ENCODE data around the gene ZNF414. TPM values are rescaled to one million over a fixed set of nuclear protein-coding genes. Genes with fewer than 3 reads are reported as not detected.

The ZNF414 gene
- total and polyA plus RNA-seq, 2 of the 4 experiments (the other 2 are of a cell fraction), result 3.2 to 14.2 TPM

DNA sequence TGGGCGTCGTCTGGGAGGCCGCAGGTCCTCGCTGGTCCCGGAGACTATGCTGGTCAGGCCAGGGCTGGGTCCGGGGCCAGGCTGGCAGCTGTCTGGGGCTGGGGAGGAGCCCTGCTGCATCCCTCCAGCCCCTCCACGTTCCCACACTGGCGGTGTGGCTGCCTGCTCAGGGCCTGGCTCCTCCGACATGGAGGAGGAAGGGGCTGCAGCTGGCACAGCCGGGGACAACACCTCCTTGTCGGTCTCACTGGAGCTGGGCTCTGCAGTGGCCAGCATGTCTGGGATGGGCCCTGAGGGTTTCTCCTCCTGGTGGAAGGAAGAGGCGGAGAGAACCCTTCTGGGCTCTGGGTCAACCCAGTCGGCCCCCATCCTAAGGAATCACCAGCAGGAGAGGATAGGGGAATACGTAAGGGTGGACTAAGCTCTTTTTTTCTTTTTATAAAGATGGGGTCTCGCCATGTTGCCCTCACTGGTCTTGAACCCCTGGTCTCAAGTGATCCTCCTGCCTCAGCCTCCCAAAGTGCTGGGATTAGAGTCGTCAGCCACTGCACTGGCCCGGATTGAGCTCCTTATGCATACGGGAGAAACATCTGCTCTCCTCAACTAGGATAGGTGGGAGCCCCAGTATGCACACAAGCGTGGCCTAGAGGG lies 806 bp downstream of the ZNF414 start:
- Histone ChIP-seq H3K56ac (ENCODE audit: extremely low read depth, insufficient read depth, low read length) (peak overlapping the region; percentile 19; the same call in 1 of the 2 replicates), H3K27me3 (ENCODE audit: control insufficient read depth, insufficient read depth, low read length) (no peaks in the 10 kb centered on the region), H4K8ac (ENCODE audit: low read depth in 2 of 2, low read length in 2 of 2) (peak overlapping the region; percentile 72 to 79), H2BK15ac (ENCODE audit: low read depth, low read length) (no peak overlapping the region; the same call in 2 of the 3 replicates), H3K27ac (ENCODE audit: insufficient read depth, low read length) (peak overlapping the region; percentile 78), H2BK20ac (ENCODE audit: low read depth, low read length) (no peak overlapping the region), H3K4me3 (ENCODE audit: insufficient read depth, low read depth, low read length) (peak overlapping the region; percentile 84), H3K79me1 (ENCODE audit: low read depth in 1 of 2, low read length in 2 of 2) (peaks cover 6 to 17% of the 10 kb centered on the region in 2 experiments; a peak in 3 of 4 replicates), H3K36me3 (ENCODE audit: control insufficient read depth, insufficient read depth, low read length) (peaks cover 2% of the 10 kb centered on the region; the same call in 1 of the 2 replicates), H3K18ac (ENCODE audit: low read depth, low read length) (peak overlapping the region; percentile 25), H3K23ac (ENCODE audit: low read depth, low read length) (no peak overlapping the region), H3K4me1 (ENCODE audit: control insufficient read depth, insufficient read depth, low read length) (peaks cover 11% of the 10 kb centered on the region), H4K20me1 (ENCODE audit: insufficient read depth, low read length) (no peaks in the 10 kb centered on the region), H3K9me1 (ENCODE audit: insufficient read depth, low read length) (peaks cover 10% of the 10 kb centered on the region), H3K4me2 (ENCODE audit: low read depth, low read length) (peak overlapping the region; percentile 73), H4K91ac (ENCODE audit: insufficient read depth, low read depth, low read length) (peak overlapping the region; percentile 29), H2BK5ac (ENCODE audit: low read depth, low read length, poor library complexity, severe bottlenecking) (peak overlapping the region; percentile 39), H3K14ac (replicated peaks; ENCODE audit: low read depth, low read length) (peak overlapping the region; percentile 62), H3K9me3 (ENCODE audit: control insufficient read depth, insufficient read depth, low read length) (no peaks in the 10 kb centered on the region), H2BK120ac (ENCODE audit: low read depth, low read length) (no peak overlapping the region), H4K5ac (ENCODE audit: low read depth, low read length) (peak overlapping the region; percentile 85), H2AFZ (replicated peaks; ENCODE audit: low read length, poor library complexity) (peak overlapping the region; percentile 100), H2AK5ac (ENCODE audit: low read depth, low read length) (peak overlapping the region; percentile 89), H2AK9ac (replicated peaks; ENCODE audit: low read depth, low read length, poor library complexity) (peak overlapping the region; percentile 47), H3K4ac (ENCODE audit: low read depth, low read length) (peak overlapping the region; percentile 65), H3K9ac (ENCODE audit: low read depth, low read length) (peak overlapping the region; percentile 73)
- POLR2A ChIA-PET (ENCODE audit: unreplicated experiment), result interaction anchor here (0.5 to 1.5 kb wide), 7 partner anchors 8 to 1619 kb away, joined by 3 to 11 read pairs (median 4); no protein-coding TSS in a partner anchor
- BruUV-seq (replicated peaks), result no TSS peak
- intact Hi-C loops (cut with micrococcal nuclease) (no loop called here), in situ Hi-C loops (cut with MboI; ENCODE audit: low sequenced_read_pairs) (no loop called here), dilution Hi-C loops (cut with HindIII; ENCODE audit: low sequenced_read_pairs, unreplicated experiment) (no loop called here)
- ATAC-seq (ENCODE audit: low read depth) (no peak), DNase-seq (no peak)
- WGBS, 2 experiments (ENCODE audit: extremely low coverage in 2 of 2, insufficient read length in 1 of 2), result 98% methylated on average over 8 of the region's 19 CpGs; no CpG with 5 or more reads in 1 of the 2 experiments
- TF ChIP-seq MAZ (IDR thresholded peaks at IDR 0.05; ENCODE audit: borderline replicate concordance, low read depth, low read length), result no peak
- TF ChIP-seq CHD1 (IDR thresholded peaks at IDR 0.05; ENCODE audit: low read depth, low read length), result no peak
- TF ChIP-seq FOS (IDR thresholded peaks at IDR 0.05; ENCODE audit: low read depth, low read length), result no peak
- TF ChIP-seq CEBPB (IDR thresholded peaks at IDR 0.05; ENCODE audit: low read depth, low read length), result no peak
- no peak for TF ChIP-seq MAFK (IDR thresholded peaks at IDR 0.05; ENCODE audit: low read depth, low read length)
- TF ChIP-seq POLR2A (IDR thresholded peaks at IDR 0.05; ENCODE audit: low read depth, low read length), result no peak
- no peak for TF ChIP-seq RCOR1 (IDR thresholded peaks at IDR 0.05; ENCODE audit: insufficient replicate concordance, low read length)
- TF ChIP-seq BHLHE40 (IDR thresholded peaks at IDR 0.05; ENCODE audit: low read depth, low read length), result no peak
- no peak for TF ChIP-seq RAD21 (IDR thresholded peaks at IDR 0.05; ENCODE audit: low read length)
- no peak for TF ChIP-seq USF2 (IDR thresholded peaks at IDR 0.05; ENCODE audit: low read depth, low read length)
- TF ChIP-seq, protein P1, sequence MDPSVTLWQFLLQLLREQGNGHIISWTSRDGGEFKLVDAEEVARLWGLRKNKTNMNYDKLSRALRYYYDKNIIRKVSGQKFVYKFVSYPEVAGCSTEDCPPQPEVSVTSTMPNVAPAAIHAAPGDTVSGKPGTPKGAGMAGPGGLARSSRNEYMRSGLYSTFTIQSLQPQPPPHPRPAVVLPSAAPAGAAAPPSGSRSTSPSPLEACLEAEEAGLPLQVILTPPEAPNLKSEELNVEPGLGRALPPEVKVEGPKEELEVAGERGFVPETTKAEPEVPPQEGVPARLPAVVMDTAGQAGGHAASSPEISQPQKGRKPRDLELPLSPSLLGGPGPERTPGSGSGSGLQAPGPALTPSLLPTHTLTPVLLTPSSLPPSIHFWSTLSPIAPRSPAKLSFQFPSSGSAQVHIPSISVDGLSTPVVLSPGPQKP (IDR thresholded peaks at IDR 0.05; ENCODE audit: borderline replicate concordance, low read depth, low read length), result no peak
- TF ChIP-seq MXI1 (IDR thresholded peaks at IDR 0.05; ENCODE audit: borderline replicate concordance, low read depth, low read length), result no peak
- CTCF ChIA-PET, result interaction anchor here (0.6 to 1.1 kb wide), 2 partner anchors 8 to 27 kb away, joined by 3 to 4 read pairs; no protein-coding TSS in a partner anchor

All from IMR-90 (cell line).